ENCODE results near the gene FBXO5.

FBXO5 gene

GRCh38 chr6:152946995-152947394 is 35.8 kb downstream of the FBXO5 start:
- no peak for DNase-seq

- no peak for DNase-seq
Observed at GRCh38 chr6:152946484-152946883, 36.4 kb downstream of the FBXO5 start.

- DNase-seq: no peak
Observed at GRCh38 chr6:152943260-152943897, 39.5 kb downstream of the FBXO5 start.

- no peak for DNase-seq
Observed at GRCh38 chr6:152942319-152942869, 40.4 kb downstream of the FBXO5 start.

GRCh38 chr6:152941746-152942145 is 41.1 kb downstream of the FBXO5 start:
- no peak for DNase-seq

- no peak for DNase-seq
Observed at GRCh38 chr6:152932865-152933264, 50.0 kb downstream of the FBXO5 start.

- DNase-seq: no peak
Observed at GRCh38 chr6:152922706-152923105, 60.1 kb downstream of the FBXO5 start.

Measured in activated CD4-positive, alpha-beta T cell treated with anti-CD3 and anti-CD28 coated beads, Interleukin-2, amount 50 U/mL, for 16 hours (primary cell).